GDM1 (cell line): ENCODE measurements around the gene AKAP17A.
A peak's percentile ranks its signal among the peaks of the same experiment; 100 is the strongest.
"Not testable (repeated sequence)": the region's sequence is repeated elsewhere in the genome, so short reads cannot be mapped to it uniquely, and the experiment has no call there.

ENCODE experiments used
- DNase-seq: peaks from one replicate; lab custom pipeline; 2025; lab: John Stamatoyannopoulos, UW

The AKAP17A gene, protein sequence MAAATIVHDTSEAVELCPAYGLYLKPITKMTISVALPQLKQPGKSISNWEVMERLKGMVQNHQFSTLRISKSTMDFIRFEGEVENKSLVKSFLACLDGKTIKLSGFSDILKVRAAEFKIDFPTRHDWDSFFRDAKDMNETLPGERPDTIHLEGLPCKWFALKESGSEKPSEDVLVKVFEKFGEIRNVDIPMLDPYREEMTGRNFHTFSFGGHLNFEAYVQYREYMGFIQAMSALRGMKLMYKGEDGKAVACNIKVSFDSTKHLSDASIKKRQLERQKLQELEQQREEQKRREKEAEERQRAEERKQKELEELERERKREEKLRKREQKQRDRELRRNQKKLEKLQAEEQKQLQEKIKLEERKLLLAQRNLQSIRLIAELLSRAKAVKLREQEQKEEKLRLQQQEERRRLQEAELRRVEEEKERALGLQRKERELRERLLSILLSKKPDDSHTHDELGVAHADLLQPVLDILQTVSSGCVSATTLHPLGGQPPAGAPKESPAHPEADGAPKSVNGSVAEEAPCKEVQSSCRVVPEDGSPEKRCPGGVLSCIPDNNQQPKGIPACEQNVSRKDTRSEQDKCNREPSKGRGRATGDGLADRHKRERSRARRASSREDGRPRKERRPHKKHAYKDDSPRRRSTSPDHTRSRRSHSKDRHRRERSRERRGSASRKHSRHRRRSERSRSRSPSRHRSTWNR

DNA sequence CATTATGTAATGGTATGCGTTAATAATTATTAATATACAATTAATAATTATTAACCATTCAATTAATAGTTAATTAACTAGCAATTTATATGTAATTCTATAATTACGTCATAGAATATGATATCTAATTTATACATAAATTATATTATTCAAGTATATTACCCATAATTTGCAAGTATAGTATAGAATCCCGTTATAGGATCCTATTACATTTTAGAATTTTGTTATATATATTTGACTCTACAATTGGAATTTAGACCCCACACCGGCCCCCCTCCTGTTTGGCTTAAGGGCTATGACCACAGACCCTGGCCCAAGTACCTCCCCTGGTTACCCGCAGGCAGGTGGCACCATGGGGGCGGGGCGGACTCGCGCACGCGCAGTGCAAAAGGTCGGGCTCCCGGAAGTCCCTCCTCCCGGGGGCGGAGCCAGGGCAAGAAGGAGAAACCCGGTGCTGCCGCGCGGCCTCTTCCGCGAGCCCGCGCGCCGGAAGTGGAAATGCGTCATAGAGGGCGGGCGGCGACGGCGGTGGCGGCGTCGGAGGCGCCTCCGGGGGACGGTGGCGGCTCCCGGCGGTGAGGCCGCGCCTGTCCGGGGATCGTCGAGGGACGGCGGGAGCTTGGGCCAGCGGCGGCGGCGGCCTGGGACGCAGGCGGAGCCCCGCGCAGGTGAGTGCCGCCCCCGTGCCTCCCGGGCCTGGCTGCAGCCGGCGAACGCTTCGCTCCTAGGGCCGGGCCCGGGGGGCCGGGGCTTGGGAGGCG is at the start of gene AKAP17A:
Gene AKAP17A (plus strand): TSS at position 503 of the 761 bp plus-strand sequence. CDS start 1,859 bp downstream, outside the sequence.
- peak; percentile 95 for DNase-seq

DNA sequence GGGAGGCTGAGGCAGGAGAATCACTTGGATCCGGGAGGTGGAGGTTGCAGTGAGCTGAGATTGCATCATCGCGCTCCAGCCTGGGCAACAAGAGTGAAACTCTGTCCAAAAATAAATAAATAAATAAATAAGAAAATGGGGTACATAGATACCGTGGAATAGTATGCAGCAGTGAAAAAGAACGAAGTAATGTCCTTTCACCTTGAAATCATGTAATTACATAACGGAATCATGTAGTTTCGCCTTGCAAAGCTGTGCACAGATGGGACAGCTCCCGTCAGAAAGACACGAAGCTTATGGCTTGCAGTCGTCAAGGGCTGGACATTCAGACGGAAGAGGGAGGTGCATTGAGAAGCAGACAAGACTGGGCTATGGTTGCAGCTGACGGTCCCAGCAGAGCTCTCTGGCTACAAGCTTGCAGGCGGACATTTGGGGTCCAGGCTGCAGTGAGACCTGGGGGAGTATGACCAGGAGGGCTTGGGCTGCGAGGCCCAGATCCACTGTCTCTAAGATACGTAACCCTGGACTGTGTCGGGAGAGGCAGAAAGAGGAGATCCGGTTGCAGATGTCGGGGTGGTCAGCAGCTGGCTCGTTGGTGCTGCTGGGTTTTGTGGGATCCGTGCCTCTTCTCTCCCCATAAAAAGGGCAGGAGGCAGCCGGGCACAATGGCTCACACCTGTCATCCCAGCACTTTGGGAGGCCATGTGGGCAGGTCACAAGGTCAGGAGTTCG is 48.2 kb upstream of the AKAP17A start:
- DNase-seq = no peak

DNA sequence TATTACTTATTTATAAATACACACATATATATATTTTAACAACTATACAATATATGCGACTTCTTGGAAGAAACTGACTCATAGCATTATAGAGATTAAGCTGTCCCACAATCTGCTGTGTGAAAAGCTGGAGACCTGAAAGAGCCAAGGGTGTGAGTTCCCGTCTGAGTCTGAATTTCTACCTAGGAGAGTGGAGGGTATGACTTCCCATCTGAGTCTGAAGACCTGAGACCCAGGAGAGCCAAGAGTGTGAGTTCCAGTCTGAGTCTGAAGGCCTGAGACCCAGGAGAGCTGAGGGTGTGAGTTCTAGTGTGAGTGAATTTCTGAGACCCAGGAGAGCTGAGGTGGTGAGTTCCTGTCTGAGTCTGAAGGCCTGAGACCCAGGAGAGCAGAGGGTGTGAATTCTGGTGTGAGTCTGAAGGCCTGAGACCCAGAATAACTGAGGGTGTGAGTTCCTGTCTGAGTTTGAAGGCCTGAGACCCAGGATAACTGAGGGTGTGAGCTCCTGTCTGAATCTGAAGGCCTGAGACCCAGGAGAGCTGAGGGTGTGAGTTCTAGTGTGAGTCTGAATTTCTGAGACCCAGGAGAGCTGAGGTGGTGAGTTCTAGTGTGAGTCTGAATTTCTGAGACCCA is 45.5 kb upstream of the AKAP17A start:
- no peak for DNase-seq

DNA sequence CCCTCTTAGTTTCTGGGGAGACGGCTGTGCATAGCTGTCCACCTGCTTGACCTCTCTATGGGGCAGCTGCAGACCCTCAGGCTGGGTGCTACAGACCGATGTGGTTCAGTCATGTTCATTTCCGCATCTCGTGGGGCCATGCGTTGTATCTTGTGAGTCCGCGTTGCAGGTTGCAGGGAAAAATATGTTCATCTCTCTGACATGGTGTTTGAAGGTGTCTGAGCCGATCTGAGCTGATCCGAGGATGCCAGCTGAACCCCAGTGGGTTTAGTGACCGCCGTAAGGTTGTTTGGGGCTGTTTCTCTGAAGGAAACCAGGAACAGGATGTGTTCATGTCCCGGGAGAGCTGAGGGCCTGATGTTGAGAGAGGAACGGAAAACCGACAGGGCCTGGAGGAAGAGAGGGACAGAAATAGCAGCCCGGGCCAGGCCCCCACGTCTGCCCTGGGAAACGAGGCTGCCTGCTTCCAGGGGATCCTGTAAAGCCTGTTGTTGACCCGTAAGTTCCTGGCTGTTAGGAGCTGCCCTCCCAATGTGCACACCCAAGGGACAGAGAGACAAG is 44.6 kb upstream of the AKAP17A start:
- DNase-seq = no peak

DNA sequence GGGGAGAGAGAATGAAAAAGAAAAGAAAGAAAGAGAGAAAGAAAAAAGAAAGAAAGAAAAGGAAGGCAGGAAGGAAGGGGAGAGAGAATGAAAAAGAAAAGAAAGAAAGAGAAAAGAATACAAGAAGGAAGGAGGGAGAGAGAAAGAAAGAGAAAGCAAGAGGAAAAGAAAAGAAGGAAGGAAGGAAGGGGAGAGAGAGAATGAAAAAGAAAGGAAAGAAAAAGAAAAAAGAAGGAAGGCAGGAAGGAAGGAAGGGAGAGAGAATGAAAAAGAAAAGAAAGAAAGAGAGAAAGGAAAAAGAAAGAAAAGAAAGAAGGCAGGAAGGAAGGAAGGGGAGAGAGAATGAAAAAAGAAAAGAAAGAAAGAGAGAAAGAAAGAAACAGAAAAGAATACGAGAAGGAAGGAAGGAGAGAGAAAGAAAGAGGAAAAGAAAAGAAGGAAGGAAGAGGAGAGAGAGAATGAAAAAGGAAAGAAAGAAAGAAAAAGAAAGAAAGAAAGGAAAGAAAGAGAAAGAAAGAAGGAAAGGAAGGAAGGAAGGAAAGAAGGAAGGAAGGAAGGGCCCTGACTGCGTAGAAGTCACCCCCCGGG is 39.4 kb upstream of the AKAP17A start:
- DNase-seq = no peak

DNA sequence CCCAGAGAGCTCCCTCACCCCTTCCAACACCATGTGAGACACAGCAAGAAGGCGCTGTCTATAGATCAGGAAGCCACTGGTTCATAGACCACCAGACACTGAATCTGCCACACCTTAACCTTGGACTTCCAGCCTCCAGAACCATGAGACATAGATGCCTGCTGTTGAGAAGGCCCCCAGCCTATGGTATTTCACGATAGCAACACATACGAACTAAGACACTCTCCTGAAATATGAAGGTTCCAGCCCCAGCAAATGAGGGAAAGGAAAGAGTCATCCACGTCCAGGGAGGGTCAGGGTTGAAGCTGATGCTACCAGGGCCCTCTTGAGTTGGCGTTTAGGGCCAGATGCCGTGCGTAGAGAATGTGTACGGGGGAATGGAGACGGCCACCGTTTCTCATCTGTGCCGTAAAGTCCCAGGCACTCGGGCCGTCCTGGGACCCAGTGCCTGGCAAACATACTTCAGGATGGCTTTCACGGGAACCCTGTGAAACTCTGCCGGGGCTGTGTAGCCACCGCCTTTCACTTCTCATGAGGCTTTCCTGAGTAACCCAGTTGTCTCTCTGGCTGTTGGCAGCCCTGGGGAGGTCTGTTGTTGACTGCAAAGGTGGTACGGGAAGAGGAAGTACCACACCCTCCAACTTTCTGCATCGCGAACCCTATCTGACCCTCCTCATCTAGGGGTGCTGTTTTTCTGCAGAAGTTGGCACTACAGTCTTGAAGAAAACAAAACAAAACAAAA is 36.8 kb upstream of the AKAP17A start:
- DNase-seq = no peak

DNA sequence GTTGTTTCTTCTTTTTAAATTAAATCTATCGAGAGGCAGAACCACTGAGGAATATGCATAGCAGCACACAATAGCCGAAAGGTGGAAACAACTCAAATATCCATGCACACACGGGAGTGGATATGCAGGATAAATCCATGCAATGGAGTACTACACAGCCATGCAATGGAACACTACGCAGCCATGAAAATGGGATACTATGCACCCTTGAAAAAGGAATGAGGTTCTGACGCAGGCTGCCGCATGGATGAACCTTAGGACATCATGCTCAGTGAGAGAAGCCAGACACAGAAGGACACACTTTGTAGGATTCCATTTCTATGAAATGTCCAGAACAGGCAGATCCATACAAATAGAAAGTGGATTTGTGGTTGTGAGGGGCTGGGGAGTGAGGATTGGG is 36.0 kb upstream of the AKAP17A start:
- no peak for DNase-seq

DNA sequence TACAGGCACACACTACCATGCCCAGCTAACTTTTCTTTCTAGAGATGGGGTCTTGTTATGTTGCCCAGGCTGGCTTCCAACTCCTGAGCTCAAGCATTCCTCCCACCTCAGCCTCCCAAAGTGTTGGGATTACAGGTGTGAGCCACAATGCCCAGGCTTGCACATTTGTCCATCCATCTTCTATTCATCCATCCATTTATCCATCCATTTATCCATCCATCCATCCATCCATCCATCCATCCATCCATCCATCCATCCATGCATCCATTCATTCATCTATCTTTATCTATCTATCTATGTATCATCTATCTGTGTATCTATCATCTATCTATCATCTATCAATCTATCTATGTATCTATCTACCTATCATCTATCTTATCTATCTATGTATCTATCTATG is 34.0 kb upstream of the AKAP17A start:
- DNase-seq = not testable (repeated sequence)

DNA sequence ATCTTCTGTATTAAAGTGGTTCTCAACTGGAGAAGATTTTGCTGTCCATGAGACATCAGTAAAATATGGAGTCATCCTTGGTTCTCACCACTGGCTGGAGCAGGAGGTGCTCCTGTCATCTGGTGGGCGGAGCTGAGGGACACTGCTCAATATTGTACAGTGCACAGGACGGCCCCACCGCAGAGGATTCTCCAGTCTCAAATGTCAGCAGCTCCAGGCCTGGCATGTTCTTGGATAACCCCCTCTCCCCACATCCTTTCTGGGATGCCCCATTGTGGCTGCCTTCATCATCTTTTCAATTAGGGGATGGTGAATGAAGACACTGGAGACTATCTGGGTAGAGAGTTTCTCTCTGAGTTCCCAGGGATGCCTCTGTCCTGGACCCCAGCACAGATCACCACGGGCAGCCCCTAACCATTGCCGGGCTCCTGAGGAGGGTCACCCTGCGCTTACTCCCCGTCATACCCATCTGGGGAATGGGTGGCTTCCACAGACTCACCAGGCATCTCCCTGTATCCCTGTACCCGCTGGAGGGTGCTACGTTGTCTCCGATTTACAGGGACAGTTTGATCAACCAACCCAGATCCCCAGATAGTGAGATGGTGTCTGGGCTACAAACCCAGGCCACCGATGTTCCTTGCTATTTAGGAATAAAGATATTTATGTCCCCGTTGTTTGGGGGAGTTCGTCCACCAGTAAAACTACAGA is 32.5 kb upstream of the AKAP17A start:
- no peak for DNase-seq

DNA sequence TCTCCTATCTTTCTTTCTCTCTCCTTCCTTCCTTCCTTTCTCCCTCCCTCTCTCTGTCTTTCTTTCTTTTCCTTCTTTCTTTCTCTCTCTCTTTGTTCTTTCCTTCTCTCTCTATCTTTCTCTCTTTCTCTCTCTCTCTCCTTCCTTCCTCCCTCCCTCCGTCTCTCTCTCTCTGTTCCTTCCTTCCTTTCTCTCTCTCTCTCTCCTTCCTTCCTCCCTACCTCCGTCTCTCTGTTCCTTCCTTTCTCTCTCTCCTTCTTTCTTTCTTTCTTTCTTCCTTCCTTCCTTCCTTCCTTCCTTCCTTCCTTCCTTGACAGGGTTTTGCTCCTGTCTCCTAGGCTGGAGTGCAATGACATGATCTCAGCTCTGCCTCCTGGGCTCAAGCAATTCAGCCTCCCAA is 30.2 kb upstream of the AKAP17A start:
- DNase-seq = no peak

DNA sequence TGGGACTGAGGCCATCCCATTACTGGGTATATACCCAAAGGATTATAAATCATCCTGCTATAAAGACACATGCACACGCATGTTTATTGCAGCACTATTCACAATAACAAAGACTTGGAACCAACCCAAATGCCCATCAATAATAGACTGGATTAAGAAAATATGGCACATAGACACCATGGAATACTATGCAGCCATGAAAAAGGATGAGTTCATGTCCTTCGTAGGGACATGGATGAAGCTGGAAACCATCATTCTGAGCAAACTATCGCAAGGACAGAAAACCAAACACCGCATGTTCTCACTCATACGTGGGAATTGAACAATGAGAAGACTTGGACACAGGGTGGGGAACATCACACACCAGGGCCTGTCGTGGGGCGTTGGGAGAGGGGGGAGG is 27.3 kb upstream of the AKAP17A start:
- DNase-seq = not testable (repeated sequence)

DNA sequence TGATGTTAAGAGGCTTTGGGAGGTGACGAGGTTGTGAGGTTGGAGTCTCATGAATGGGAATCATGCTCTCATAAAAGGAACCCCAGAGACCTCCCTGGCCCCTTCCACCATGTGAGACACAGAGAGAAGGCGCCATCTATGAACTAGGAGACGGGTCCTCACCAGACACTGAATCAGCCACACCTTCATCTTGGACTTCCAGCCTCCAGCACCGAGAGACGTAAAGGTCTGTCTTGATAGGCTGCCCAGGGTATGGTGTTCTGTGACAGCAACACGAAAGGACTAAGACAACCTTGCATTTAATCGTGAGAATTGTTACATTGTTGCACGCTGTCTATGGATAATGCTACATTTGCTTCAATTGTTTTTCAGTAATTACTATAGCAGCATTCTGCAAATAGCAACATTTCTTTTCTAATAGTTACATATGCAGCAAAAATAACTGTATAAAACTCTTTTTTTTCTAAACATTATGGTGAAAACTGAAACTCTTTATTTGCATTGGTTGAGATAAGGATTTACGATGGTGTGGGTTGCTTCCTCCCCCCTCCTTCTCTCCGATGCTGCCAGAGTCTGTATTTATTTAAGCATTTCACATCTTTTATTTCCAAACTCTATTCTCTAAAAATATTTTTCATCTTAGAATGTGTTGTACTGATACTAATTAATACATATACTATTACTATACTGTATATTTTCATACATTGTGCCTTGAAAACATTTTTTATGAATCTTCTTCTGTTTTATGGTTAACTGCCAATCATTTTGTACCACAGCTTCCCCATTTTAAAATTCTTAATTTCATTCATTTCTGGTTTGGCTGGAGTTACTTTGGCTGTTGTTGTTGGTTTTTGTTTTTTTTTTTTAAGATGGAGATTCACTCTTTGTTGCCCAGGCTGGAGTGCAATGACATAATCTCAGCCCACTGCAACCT is 26.4 kb upstream of the AKAP17A start:
- peak; percentile 30 for DNase-seq

DNA sequence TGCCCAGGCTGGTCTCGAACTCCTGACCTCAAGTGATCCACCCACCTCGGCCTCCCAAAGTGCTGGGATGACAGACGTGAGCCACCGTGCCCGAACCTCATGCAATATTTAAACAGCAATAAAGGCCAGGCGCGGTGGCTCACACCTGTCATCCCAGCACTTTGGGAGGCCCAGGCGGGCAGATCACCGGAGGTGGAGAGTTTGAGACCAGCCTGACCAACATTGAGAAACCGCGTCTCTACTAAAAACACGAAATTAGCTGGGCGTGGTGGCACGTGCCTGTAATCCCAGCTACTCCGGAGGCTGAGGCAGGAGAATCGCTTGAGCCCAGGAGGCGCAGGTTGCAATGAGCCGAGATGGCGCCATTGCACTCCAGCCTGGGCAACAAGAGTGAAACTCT is 17.2 kb upstream of the AKAP17A start:
- DNase-seq = not testable (repeated sequence)

DNA sequence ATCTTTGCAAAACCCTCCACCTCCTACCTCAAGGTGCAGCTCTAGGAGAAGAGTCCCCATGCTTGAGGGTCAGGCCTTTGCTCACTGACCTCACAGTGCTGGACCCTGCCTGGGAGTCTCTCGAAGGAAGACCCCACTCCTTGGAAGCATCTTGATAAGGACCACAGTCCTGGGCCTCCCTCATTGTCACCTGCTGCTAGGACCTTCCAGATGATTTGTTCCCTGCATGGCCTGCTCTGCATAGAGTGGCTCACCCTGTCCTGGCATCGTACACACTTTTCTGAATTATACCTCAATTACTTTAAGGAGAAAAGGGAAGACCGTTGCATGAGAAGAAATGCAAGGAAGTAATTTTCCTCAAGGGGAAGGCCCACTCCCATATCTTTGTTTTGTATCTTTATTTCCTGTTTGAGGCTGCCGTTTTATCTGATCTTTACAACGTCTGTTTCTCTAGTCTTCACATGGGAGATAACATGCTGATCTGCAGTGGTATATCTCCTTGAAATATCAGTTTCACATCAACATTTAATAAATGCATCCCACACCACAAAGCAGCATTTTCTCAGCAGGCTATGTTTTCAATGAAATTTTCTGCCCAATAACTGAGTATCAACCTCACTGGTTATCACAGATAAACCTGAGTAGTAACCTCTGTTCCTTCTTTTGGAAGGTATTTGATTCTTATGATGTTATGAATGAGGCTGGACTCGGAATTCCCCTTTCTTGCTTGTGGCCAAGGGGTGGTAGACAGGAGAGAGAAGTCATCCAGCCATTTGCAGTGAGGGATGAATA is 15.0 kb upstream of the AKAP17A start:
- DNase-seq = no peak

DNA sequence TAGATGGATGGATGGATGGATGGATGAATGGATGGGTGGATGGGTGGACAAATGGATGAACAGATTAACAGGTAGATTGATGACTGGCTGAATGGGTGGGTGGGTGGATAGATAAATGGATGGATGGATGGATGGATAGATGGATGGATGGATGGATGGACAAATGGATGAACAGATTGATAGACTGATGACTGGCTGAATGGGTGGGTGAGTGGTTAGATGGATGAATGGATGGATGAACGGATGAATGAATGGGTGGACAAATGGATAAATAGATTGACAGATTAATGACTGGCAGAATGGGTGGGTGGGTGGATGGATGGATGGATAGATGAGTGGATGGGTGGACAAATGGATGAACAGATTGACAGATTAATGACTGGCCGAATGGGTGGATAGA is 13.6 kb upstream of the AKAP17A start:
- no peak for DNase-seq

DNA sequence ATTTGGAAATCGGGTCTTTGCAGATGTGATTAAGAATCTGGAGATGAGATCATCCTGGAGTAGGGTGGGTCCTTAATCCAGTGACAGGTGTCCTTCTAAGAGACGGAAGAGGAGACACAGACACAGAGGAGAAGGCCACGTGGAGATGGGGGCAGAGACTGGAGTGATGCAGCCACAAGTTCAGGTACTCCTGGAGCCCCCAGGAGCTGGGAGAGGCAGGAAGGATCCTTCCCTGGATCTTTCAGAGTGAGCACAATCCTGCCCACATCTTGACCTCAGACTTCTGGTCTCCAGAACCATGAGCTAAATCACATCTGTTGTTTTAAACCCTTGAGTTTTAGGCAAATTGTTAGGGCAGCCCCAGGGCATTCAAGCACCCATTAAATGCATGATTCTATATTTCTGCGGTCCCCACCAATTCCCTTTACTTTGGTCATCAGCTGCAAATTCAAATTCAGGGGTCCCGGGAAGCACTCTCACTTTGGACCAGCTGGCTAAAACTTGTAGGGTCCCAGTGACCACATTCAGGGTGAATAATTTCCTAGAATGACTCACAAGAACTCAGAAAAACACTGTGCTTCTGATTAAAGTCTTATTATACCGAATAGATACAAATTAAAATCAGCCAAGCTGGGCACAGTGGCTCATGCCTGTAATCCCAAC is 12.8 kb upstream of the AKAP17A start:
- no peak for DNase-seq

DNA sequence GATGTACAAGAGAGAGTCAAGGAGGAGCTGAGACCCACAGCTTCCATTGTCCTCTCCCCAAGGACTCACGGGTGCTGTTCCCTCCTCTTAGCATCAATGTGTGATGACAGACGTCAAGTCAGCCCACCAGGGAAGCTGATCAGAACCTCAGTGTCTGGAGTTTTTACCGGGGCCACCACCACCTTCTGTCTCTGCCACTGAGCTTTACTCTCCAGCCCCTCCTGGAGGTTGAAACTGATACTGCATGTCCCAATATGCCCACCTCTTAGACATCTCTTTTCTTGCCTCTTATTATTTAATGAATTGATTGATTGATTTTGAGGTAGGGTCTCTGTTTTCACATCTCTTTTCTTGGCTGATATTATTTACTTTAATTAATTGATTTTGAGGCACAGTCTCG is 10.3 kb upstream of the AKAP17A start:
- peak; percentile 70 for DNase-seq
